HCT116 (cell line): ENCODE results near the gene CYP46A1. TPM values are rescaled to one million over a fixed set of nuclear protein-coding genes. Genes with fewer than 3 reads are reported as not detected.

ENCODE experiments used
- ATAC-seq: fragments of 200-7000 bp; cut with Tn5 transposase; 2 replicates; pipeline ENCODE4 v1.9.1; 2020; ENCODE audit warnings: mild to moderate bottlenecking, moderate library complexity
- BruUV-seq: library from RNA; stranded (reverse); fragments of 400-500 nt; replicated peaks from 2 replicates; lab custom pipeline; 2021; lab: Mats Ljungman, UMichigan
- CTCF ChIA-PET: fragments of 300-600 bp; sonication (Branson Sonifier 250); formaldehyde crosslinking; loops from one replicate; lab custom pipeline; 2021; ENCODE audit warnings: antibody characterized with exemption; lab: Charles Lee
- POLR2A ChIA-PET: fragments of 300-600, 350-600 bp; sonication (Branson Sonifier 250); formaldehyde crosslinking; loops from one replicate; lab custom pipeline; 2021; ENCODE audit warnings: antibody characterized with exemption; lab: Charles Lee
- RAD21 ChIA-PET, 2 experiments: fragments of 300-600 bp; sonication (Branson Sonifier 250); formaldehyde crosslinking; loops; one replicate each; lab custom pipeline; 2023; ENCODE audit warnings: low total read pairs in 2 of 2; ENCODE audit not compliant: uncharacterized antibody in 2 of 2, unreplicated experiment in 2 of 2, low non-redundant PET in 1 of 2; lab: Charles Lee
- DNase-seq: peaks from one replicate; pipeline ENCODE4 v3.0.0-alpha.2; 2010; ENCODE audit warnings: low read depth, low spot score
- H2AFZ ChIP-seq: fragments of 200-600 bp; shearing (Covaris generic), sonication (generic); 2 replicates; pipeline ENCODE4 v1.6.1; 2017; ENCODE audit warnings: low read depth, mixed run types, mixed read lengths, antibody characterized with exemption, low read length; ENCODE audit not compliant: poor library complexity, severe bottlenecking
- H3K27ac ChIP-seq: 2 replicates; pipeline ENCODE4 v1.5.1; 2012; ENCODE audit warnings: low read depth, low read length
- H3K27me3 ChIP-seq: fragments of 200-600 bp; sonication (generic); 2 replicates; pipeline ENCODE4 v1.6.1; 2016; ENCODE audit warnings: mixed run types, low read length, mixed read lengths; ENCODE audit not compliant: insufficient read depth
- H3K36me3 ChIP-seq, 2 experiments: fragments of 200-500 bp in 1 of 2; fragments of 200-600 bp in 1 of 2; sonication (Bioruptor generic) in 1 of 2; sonication (generic) in 1 of 2; 2 replicates each; pipeline versions ENCODE4 v1.5.1 to v1.6.1; 2014 to 2016; ENCODE audit warnings: low read length in 2 of 2, inconsistent platforms in 1 of 2, mixed read lengths in 1 of 2, mixed run types in 1 of 2; ENCODE audit not compliant: insufficient read depth in 2 of 2, control insufficient read depth in 1 of 2
- H3K4me1 ChIP-seq, 2 experiments: fragments of 200-600 bp in 1 of 2; sonication (generic) in 1 of 2; 2 replicates each; pipeline versions ENCODE4 v1.5.1 to v1.6.1; 2012 to 2017; ENCODE audit warnings: low read length in 2 of 2, inconsistent platforms in 1 of 2, mild to moderate bottlenecking in 1 of 2, mixed read lengths in 1 of 2, mixed run types in 1 of 2, moderate library complexity in 1 of 2; ENCODE audit not compliant: insufficient read depth in 2 of 2, control insufficient read depth in 1 of 2
- H3K4me2 ChIP-seq: fragments of 200-600 bp; sonication (generic); 2 replicates; pipeline ENCODE4 v1.6.1; 2017; ENCODE audit warnings: mixed run types, low read length, mixed read lengths
- H3K4me3 ChIP-seq, 2 experiments: fragments of 200-600 bp in 1 of 2; sonication (generic) in 1 of 2; replicated peaks in 1 of 2; 2 replicates each; pipeline ENCODE4 v1.5.1; 2011 to 2016; ENCODE audit warnings: low read length in 2 of 2, control low read depth in 1 of 2, low read depth in 1 of 2, mild to moderate bottlenecking in 1 of 2, mixed read lengths in 1 of 2, mixed run types in 1 of 2
- H3K79me2 ChIP-seq: fragments of 200-600 bp; sonication (generic); 2 replicates; pipeline ENCODE4 v1.6.1; 2017; ENCODE audit warnings: mild to moderate bottlenecking, mixed run types, low read length, moderate library complexity, mixed read lengths; ENCODE audit not compliant: insufficient read depth
- H3K9ac ChIP-seq: fragments of 200-600 bp; sonication (generic); 2 replicates; pipeline ENCODE4 v1.6.1; 2016; ENCODE audit warnings: low read length, mixed read lengths
- H3K9me2 ChIP-seq: fragments of 200-600 bp; sonication (generic), shearing (Covaris generic); 2 replicates; pipeline ENCODE4 v1.6.1; 2017; ENCODE audit warnings: mixed run types, mild to moderate bottlenecking, moderate library complexity; ENCODE audit not compliant: insufficient read depth
- H3K9me3 ChIP-seq, 2 experiments: fragments of 200-500 bp in 1 of 2; fragments of 200-600 bp in 1 of 2; sonication (Bioruptor generic) in 1 of 2; sonication (generic) in 1 of 2; 2 replicates each; pipeline ENCODE4 v1.6.1; 2014 to 2017; ENCODE audit warnings: low read length in 2 of 2, mixed read lengths in 2 of 2, inconsistent platforms in 1 of 2, low read depth in 1 of 2, mild to moderate bottlenecking in 1 of 2, mixed run types in 1 of 2, moderate library complexity in 1 of 2; ENCODE audit not compliant: control insufficient read depth in 1 of 2, insufficient read depth in 1 of 2
- H4K20me1 ChIP-seq: fragments of 200-600 bp; sonication (generic), shearing (Covaris generic); 2 replicates; pipeline ENCODE4 v1.6.1; 2017; ENCODE audit warnings: mixed run types, mild to moderate bottlenecking, moderate library complexity; ENCODE audit not compliant: insufficient read depth
- CEBPB ChIP-seq: IDR thresholded peaks from 2 replicates; pipeline ENCODE4 v1.6.1; 2012; ENCODE audit warnings: low read depth
- CTCF ChIP-seq, 3 experiments: fragments of 200-600 bp in 1 of 3; sonication (generic) in 1 of 3; IDR thresholded peaks in 2 of 3; conservative IDR thresholded peaks in 1 of 3; 2 replicates each; pipeline ENCODE4 v1.5.1; 2012 to 2017; ENCODE audit warnings: low read depth in 2 of 3, low read length in 2 of 3, antibody characterized with exemption in 1 of 3, borderline replicate concordance in 1 of 3, control low read depth in 1 of 3, mild to moderate bottlenecking in 1 of 3, mixed read lengths in 1 of 3, mixed run types in 1 of 3, moderate library complexity in 1 of 3; ENCODE audit not compliant: insufficient read depth in 1 of 3
- EGR1 ChIP-seq: IDR thresholded peaks from 2 replicates; pipeline ENCODE4 v1.6.1; 2012; ENCODE audit warnings: low read depth
- EZH2 ChIP-seq: fragments of 200-600 bp; sonication (generic); IDR thresholded peaks from 2 replicates; pipeline ENCODE4 v1.6.1; 2017; ENCODE audit warnings: antibody characterized with exemption, mixed run types
- POLR2AphosphoS5 ChIP-seq: IDR thresholded peaks from 2 replicates; pipeline ENCODE4 v1.6.1; 2011; ENCODE audit warnings: mild to moderate bottlenecking, low read depth, low read length, moderate library complexity
- RAD21 ChIP-seq: IDR thresholded peaks from 2 replicates; pipeline ENCODE4 v1.6.1; 2012; ENCODE audit warnings: low read depth, mild to moderate bottlenecking
- REST ChIP-seq: IDR thresholded peaks from 2 replicates; pipeline ENCODE4 v1.6.1; 2012; ENCODE audit warnings: low read depth
- SRF ChIP-seq: IDR thresholded peaks from 2 replicates; pipeline ENCODE4 v1.6.1; 2012; ENCODE audit warnings: low read depth
- YY1 ChIP-seq: IDR thresholded peaks from 2 replicates; pipeline ENCODE4 v1.6.1; 2011; ENCODE audit warnings: low read length, low read depth, moderate library complexity, mild to moderate bottlenecking; ENCODE audit not compliant: insufficient replicate concordance; ENCODE audit errors: extremely low read depth
- ZNF274 ChIP-seq: fragments of 200-500 bp; sonication (Bioruptor generic); IDR thresholded peaks from 2 replicates; pipeline ENCODE4 v1.6.1; 2014; ENCODE audit warnings: mild to moderate bottlenecking, low read depth, low read length, inconsistent platforms
- intact Hi-C: fragments of 100-400 bp; cut with micrococcal nuclease; formaldehyde crosslinking; loops from 2 replicates; pipeline ENCODE4 v1.10.0; 2022
- total RNA-seq: library from RNA; stranded (reverse); gene quantifications from one replicate; pipeline ENCODE4 v1.2.1, GENCODE V29; 2021; ENCODE audit not compliant: unreplicated experiment

The CYP46A1 gene
- total RNA-seq, 1 experiment from 2014 or later, result 0.76 TPM

DNA sequence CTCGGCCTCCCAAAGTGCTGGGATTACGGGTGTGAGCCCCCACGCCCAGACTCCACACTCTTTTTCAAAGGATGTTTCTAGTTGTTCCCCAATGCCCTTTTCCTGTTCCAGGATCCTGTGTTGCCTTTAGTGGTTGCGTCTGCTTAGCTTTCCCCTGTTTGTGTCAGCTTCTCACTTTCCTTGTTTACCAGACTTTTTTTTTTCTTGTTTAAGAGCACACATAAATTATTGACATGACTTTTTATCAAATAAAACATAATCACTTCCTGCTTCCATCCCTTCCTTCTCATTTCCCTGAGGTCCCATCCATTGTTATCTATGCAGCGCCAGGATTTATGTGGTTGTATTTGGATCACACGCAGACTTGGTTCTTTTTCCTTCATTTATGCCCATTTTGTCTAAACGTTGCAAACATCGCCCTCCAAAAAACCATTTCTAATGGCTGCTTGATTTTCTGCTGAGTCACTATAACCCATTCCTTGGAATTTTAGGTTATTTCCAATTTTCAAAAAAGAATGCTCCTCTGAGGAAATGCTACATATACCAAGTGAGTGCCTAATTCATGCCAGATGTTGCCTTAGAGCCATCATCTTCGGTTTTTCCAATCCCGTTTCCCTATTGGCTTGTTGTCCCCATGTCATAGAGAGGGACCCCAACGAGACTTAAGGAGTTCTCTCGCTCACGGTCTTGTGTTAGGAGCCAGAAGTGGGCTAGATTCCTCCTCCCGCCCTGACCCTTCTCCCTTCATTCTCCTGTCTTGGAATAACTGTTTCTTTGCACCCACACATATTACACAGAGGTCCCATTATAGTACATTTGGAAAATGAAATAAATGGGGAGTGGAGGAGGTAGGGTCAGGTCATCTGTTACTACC is 13.5 kb upstream of the CYP46A1 start:
- Histone ChIP-seq H3K9me2 (no peaks in the 10 kb centered on the region), H3K4me2 (no peak overlapping the region), H3K27me3 (no peaks in the 10 kb centered on the region), H4K20me1 (no peaks in the 10 kb centered on the region), H3K79me2 (no peaks in the 10 kb centered on the region), H3K9me3 (no peaks in the 10 kb centered on the region), H2AFZ (no peak overlapping the region), H3K9ac (no peak overlapping the region), H3K4me1 (no peaks in the 10 kb centered on the region), H3K27ac (no peak overlapping the region), H3K4me3 (no peak overlapping the region), H3K36me3 (no peaks in the 10 kb centered on the region)
- TF ChIP-seq RAD21, result no peak
- TF ChIP-seq ZNF274, result no peak
- no peak for TF ChIP-seq EGR1
- no peak for TF ChIP-seq SRF
- TF ChIP-seq CEBPB, result no peak
- no peak for TF ChIP-seq YY1
- no peak for TF ChIP-seq EZH2
- TF ChIP-seq CTCF (IDR thresholded peaks at IDR 0.05 in 2 of 3, conservative IDR thresholded peaks at IDR 0.05 in 1 of 3; ENCODE audit: borderline replicate concordance in 1 of 3, insufficient read depth in 1 of 3, low read depth in 2 of 3, low read length in 2 of 3), result no peak
- TF ChIP-seq REST, result no peak
- no peak for TF ChIP-seq POLR2AphosphoS5
- DNase-seq (no peak), ATAC-seq (no peak)
- CTCF ChIA-PET, result interaction anchor here (1.3 kb wide), 1 partner anchor 13 kb away, joined by 3 read pairs; the partner anchor contains the start of gene CYP46A1
- intact Hi-C loops, result no loop called here
- no TSS peak for BruUV-seq
- RAD21 ChIA-PET, result no interaction called here
- POLR2A ChIA-PET, result no interaction called here
